Stimulated activated CD8-positive, alpha-beta memory T cell treated with anti-CD3 and anti-CD28 coated beads, Interleukin-4, amount 100 ng/mL, for 4 hours (primary cell): ENCODE data around the gene ZNF239.
"Not testable (repeated sequence)": the region's sequence is repeated elsewhere in the genome, so short reads cannot be mapped to it uniquely, and the experiment has no call there.

ENCODE experiments used
- DNase-seq, 2 donors: peaks; one replicate each; pipeline ENCODE4 v3.0.0-alpha.2; 2020; ENCODE audit warnings: low read depth in 2 of 2, low spot score in 1 of 2

Gene ZNF239

GRCh38 chr10:43584051-43584450, 9.6 kb upstream of the ZNF239 start:
- DNase-seq: no peak

GRCh38 chr10:43576580-43576979, 2.2 kb upstream of the ZNF239 start:
- no peak for DNase-seq

DNA sequence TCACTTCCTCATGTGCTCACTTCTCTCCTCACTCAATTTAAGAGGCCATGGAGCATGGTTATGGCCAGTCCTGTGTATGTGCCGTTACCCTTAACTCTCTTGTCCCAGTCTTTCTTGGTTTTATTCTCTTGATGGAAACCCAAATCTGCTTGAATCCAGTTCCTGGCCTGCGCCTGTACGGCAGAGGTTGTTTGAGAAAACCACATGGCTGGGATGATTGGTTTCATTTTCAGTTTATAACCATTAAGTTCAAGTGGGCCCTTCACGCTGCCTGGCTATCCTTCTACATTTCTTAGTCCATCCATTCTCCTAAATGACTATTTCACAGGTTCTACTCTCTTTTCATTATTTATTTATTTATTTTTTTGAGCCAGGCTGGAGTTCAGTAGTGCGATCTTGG, 1.6 kb upstream of the ZNF239 start:
- no peak for DNase-seq

GRCh38 chr10:43574906-43575305, 490 bp upstream of the ZNF239 start:
- no peak for DNase-seq

DNA sequence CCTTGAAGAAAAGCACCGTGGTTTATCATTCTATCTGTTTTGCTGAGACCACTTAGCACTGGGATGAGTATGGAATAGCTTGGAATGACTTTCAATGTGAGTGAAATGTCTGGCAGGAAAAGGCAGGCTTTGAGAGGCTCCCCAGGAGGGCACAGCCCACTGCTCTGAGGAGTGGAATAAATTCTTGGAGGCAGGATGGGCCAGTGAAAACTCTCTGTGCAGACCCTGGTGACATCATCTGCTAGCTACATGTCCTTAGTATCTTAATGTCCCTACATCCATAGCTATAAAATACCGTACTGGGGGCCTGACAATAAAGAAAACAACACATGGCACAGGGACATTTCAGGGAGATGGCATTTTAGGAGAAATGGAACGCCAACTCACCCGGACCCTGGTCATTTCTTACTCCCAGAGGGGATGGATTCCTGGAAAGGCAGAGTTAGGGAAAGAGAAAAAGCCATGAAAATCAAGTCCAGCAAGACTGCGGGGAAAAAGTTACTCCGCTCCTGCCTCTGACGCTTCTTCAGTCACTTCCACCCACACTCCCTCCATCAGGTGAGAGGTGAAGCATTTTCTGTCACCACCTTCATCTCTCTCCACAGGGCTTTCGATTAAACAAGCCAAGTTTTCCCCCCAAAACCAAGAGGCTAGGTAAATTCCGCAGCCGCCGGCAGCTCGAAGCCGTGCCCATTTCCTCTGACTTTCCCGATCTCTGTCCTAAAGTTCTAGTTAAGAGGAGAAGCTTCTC, 991 bp downstream of the ZNF239 start:
- no peak for DNase-seq

DNA sequence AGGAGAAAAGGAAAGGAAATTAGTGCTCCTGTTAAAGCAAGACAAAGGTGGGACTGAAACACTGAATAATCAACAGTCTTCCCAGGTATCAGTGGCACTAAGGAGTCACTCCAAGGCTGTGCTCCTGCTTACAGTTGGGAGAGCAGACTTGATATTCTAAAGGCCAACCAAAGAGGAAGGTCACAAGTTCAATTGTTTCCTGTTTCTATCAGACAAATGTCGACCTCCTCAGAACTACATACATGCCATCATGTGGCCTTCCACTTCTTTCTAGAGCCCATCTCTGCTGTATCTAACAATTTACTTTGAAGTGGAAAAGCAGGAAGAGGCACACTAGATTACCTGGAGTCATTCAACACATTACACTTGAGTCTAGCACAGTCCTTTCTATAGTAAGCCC, 3.4 kb downstream of the ZNF239 start:
- no peak for DNase-seq

DNA sequence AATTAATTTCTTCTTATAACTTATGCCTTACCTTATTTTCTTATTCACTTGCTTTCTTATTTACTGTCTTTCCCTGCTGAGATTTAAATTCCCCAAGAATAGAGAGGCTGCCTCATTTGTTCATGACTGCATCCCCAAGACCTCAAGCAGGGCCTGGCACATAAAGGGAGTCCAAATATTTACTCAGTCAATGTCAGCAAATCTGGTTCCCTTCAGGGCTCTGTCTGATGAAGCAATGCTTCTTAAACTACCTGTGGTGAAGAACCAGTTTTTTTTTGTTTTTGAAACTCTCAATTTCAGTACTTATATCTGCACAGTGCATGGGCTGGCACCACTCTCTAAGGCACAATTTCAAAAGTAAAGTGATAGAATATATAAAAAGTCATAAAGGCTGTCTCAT, 4.7 kb downstream of the ZNF239 start:
- no peak for DNase-seq

- no peak for DNase-seq
Measured at GRCh38 chr10:43557214-43557613, 17.2 kb downstream of the ZNF239 start.

- not testable (repeated sequence) for DNase-seq
Measured at GRCh38 chr10:43543746-43544145, 30.7 kb downstream of the ZNF239 start.

DNA sequence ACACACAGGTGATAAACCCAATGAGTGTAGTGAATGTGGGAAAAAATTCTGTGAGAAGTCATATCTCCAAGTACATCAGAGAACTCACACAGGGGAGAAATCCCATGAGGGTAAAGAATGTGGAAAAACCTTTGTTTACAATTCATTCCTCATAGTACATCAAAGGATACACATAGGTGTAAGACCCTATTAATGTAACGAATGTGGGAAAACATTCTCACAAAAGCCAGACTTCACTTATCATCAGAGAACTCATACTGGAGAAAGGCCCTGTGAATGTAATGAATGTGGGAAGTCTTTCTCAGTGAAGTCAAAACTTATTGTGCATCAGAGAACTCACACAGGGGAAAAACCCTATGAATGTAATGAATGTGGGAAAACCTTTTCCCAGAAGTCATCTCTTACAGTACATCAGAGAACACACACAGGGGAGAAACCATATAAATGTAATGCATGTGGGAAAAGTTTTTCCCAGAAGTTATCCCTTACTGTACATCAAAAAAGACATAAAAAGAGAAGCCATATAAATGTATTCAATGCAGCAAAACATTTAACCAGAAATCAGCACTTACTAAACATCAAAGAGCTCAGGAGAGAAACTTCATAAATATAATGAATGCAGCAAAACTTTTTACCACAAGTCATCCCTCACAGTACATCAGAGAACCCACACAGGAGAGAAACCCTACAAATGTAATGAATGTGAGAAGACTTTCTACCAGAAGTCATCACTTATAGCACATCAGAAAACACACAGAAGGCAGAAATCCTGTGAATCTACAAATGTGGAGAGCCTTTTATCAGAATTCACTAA, 49.8 kb downstream of the ZNF239 start:
- no peak for DNase-seq
